Astrocyte of the cerebellum (primary cell): ENCODE results near the gene PIK3R1.

Experiments used
- DNase-seq: peaks from one replicate; pipeline ENCODE4 v3.0.0-alpha.2; 2011; ENCODE audit warnings: low read depth
- H3K4me3 ChIP-seq: 2 replicates; pipeline ENCODE4 v1.5.1; 2011; ENCODE audit warnings: mild to moderate bottlenecking, low read depth, low read length, moderate library complexity
- in situ Hi-C: cut with HindIII; loops from 2 replicates; pipeline ENCODE4 v1.10.0; 2017; ENCODE audit warnings: low sequenced_read_pairs
- TF ChIP-seq, protein P1 (sequence below): IDR thresholded peaks from 2 replicates; pipeline ENCODE4 v1.5.1; 2012; ENCODE audit warnings: low read length, low read depth, moderate library complexity, mild to moderate bottlenecking; ENCODE audit errors: missing control alignments

The PIK3R1 gene

DNA sequence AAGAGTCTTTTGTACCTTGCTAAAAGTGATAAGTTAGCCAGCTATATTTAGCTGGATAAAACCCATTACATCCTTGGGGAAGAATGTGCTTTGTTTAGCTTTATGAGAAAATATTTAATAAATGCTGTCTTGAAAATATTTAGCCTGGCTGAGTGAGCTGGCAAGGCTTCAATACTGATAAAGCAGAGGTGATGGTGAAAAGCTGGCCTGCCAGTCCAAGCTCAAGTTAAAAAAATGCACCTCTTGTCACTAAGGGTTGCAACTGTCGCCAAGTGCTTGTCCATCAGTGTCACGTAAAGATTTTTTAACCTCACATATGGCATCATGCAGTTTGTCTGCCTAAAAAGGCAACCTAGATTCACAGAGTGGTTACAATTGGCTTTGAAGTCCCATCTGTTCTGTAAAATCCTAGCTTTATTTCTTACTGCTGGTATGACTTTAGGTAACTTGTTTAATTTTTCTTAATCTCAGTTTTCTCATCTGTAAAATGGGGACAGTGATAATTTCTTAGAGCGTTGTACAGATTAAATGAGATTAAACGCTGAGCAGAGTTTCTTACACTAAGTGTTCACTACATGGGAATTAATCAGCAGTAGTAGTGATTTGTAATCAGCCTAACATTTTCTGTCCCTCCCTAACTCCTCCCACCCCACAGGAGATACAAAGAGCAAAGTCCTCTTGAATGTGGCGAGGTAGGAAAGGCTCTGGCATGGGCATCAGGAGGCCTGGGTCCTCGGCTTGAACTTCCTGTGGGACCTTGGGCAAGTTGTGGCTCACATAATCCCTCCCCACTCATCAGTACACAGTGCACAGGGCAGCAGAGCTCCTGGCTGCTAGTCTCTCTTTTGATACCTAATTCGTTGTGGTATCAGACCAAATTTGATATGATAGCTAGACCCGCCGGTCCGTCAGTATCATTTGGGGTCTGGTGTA, 48.7 kb downstream of the PIK3R1 start:
- in situ Hi-C loops = no loop called here
- peak; percentile 39 for DNase-seq
- TF ChIP-seq, protein P1, sequence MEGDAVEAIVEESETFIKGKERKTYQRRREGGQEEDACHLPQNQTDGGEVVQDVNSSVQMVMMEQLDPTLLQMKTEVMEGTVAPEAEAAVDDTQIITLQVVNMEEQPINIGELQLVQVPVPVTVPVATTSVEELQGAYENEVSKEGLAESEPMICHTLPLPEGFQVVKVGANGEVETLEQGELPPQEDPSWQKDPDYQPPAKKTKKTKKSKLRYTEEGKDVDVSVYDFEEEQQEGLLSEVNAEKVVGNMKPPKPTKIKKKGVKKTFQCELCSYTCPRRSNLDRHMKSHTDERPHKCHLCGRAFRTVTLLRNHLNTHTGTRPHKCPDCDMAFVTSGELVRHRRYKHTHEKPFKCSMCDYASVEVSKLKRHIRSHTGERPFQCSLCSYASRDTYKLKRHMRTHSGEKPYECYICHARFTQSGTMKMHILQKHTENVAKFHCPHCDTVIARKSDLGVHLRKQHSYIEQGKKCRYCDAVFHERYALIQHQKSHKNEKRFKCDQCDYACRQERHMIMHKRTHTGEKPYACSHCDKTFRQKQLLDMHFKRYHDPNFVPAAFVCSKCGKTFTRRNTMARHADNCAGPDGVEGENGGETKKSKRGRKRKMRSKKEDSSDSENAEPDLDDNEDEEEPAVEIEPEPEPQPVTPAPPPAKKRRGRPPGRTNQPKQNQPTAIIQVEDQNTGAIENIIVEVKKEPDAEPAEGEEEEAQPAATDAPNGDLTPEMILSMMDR = no peak
- H3K4me3 ChIP-seq = no peak overlapping the region

DNA sequence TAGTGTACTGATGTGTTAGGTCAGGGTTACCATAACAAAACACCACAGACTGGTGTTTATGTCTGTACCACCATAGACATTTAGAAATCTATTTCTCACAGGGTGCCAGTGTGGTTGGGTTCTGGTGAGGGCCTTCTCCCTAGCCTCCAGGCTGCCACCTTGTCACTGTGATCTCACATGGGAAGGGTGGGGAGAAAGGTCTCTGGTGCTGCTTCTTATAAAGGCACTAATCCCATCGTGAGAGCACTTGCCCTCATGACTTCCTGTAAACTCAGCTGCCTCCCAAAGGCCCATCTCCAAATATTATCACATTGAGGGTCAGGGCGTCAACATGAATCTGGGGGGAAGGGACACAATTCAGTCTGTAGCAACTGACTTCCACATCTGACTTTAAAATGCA, 49.8 kb downstream of the PIK3R1 start:
- TF ChIP-seq, protein P1 = no peak
- no peak for DNase-seq
- H3K4me3 ChIP-seq = no peak overlapping the region
- in situ Hi-C loops = no loop called here

DNA sequence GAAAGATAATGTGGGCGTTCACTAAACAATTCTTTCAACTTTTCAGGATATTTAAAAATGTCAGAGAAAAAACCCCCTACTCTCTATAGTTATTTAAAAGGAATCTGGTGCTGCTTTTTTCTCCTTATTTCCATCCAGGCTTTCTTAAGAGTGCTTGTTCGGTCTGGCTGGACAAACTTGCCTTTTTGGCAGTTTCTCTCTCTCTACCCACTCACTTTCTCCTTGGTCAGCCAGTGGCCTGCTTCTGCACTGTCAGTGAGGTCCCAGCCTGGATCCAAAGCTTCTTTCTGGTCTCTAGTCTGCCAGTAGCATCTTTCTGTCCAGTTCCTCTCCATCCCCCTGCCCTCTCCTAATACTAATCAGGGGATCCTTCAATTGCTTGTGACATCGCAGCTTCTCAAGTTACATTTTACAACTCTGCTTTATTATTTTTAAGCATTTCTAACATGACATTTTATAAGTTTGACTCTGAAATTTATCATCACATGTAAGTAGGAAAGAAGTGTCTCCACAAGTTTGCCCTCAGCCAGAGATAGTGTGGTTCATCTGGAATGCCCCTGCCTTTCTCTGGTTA, 50.4 kb downstream of the PIK3R1 start:
- H3K4me3 ChIP-seq = no peak overlapping the region

DNA sequence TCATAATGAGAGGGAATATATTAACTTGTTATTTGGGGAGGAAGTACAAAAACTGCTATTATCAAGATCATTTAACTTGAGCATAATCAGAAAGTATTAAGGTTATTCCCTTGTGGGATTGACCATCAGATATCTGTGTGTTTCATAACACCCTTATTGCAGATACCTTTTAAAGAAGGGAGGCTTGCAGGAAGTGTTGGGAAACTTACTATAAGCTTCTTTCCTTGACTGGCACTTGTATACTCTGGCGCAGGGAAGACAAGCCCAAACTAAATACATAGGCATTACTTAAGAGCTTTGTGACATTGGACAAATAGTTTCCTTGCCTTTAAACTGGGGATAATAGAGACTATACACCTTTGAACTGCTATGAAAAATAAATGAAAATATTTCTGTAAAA, 50.9 kb downstream of the PIK3R1 start:
- in situ Hi-C loops = no loop called here
- TF ChIP-seq, protein P1 = no peak
- no peak overlapping the region for H3K4me3 ChIP-seq
- no peak for DNase-seq

More for the DNA sequence above, 50.4 kb downstream of the PIK3R1 start:
- DNase-seq = no peak
- TF ChIP-seq, protein P1 = no peak
- in situ Hi-C loops = no loop called here

DNA sequence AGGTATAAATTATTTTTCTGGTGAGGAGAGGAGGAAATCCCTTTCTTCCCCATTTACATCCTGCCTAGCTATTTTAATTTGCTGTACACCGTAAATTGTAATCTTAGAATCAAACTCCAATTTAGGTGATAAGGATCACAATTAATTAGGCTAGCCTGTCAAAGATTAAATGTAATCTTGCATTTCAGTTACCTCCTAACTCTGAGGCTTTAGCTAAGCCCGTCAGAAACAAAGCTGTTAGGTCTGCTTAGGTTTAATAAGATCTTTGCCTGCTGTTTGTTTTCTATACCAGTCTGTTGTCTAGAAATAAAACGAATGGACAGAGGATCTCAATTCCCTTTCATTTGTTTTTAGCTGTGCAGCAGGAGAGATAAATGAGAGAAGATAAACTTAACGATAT, 51.5 kb downstream of the PIK3R1 start:
- TF ChIP-seq, protein P1 = no peak
- no peak for DNase-seq
- H3K4me3 ChIP-seq = no peak overlapping the region
- in situ Hi-C loops = no loop called here

DNA sequence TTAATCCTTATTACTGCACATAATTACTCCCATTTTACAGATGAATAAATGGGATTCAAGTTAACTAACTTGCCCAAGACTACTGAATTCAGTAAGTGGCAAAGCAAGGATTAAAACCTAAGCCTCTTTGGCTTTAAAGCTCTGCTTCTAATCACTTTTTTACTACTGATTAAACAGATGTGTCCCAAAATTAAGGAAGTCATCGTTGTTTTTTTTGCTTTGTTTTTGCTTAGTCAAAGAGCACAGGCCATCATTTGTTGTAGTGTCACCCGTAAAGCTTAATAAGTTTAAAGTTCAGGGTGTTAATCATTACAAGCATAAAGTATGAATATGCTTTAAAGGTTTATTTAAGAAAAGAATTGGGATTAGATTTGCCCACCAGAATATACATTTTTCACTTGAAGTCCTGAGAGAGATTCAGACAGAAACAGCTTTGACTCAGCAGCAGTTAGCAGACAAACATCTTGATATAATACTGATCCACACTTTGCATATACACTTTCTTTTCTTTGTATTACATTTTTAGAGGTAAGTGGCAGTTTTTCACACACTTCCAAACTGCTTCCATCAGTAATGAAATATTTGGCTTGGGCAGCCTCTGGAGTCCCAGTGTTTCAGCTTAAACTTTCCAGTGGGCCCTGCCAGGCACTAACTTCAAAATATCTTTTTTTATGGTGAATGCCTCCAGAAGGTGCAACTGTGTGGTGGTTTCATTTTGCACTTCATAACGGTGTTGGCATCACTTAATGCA, 52.7 kb downstream of the PIK3R1 start:
- no peak for DNase-seq
- in situ Hi-C loops = no loop called here
- H3K4me3 ChIP-seq = no peak overlapping the region
- TF ChIP-seq, protein P1 = no peak
